Measurements from ENCODE around the gene ATP13A4. TPM values are rescaled to one million over a fixed set of nuclear protein-coding genes. Genes with fewer than 3 reads are reported as not detected.

ATP13A4 gene
- total and polyA plus RNA-seq, 7 donors: 0.49 to 3.0 (median 0.60) TPM; not detected in 2

DNA sequence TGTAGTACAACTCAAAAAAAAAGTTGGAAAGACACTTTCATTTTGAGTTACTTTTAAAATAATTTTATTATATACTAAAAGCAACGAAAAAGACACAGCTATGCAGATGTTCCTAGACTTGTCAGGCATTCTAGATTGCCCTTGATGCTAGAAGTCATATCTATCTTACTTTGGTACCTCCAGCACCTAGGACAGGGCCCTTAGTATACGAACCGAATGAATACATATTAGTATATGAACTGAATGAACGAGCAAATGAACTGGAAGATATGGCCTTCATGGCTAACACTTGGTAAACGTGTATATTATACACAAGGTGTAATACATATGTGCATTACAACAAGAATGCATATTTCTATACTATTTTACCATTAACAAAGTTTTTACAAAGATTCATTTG, 200.3 kb downstream of the ATP13A4 start:
- Histone ChIP-seq H3K36me3 (no peaks in the 10 kb centered on the region), H3K27me3 (no peaks in the 10 kb centered on the region), H3K27ac (no peak overlapping the region), H3K4me1 (no peaks in the 10 kb centered on the region), H3K9me3 (no peaks in the 10 kb centered on the region), H3K4me3 (no peak overlapping the region)
- 60 to 66% methylated on average over 5 of the region's 5 CpGs for WGBS, 2 donors
- no peak for DNase-seq
- intact Hi-C loops (cut with DNase I): no loop called here
- no peak for TF ChIP-seq EP300 (IDR thresholded peaks at IDR 0.05)

Other genes with a start within 250 kb of the ATP13A4 start
- gene ATP13A5, start 176.1 kb downstream of the ATP13A4 start, total RNA-seq: 1 to 10 TPM in 1 of 4 donors, not detected in 3; 1.8 TPM
- under 1 TPM in 1 of 3 donors, not detected in 2; 0.16 TPM for gene ATP13A5, start 176.1 kb downstream of the ATP13A4 start, polyA plus RNA-seq
- 10 to 100 TPM; 45.9 to 58.7 (median 49.0) TPM for gene OPA1, start 38.3 kb upstream of the ATP13A4 start, total RNA-seq
- gene OPA1, start 38.3 kb upstream of the ATP13A4 start, polyA plus RNA-seq: 10 to 100 TPM; 20.4 to 28.2 (median 23.7) TPM